ENCODE data around the gene FAM32A. TPM values are rescaled to one million over a fixed set of nuclear protein-coding genes. Genes with fewer than 3 reads are reported as not detected.

Gene FAM32A
- total RNA-seq, 2 donors from 2014 or later: 71.8 to 80.1 TPM

DNA sequence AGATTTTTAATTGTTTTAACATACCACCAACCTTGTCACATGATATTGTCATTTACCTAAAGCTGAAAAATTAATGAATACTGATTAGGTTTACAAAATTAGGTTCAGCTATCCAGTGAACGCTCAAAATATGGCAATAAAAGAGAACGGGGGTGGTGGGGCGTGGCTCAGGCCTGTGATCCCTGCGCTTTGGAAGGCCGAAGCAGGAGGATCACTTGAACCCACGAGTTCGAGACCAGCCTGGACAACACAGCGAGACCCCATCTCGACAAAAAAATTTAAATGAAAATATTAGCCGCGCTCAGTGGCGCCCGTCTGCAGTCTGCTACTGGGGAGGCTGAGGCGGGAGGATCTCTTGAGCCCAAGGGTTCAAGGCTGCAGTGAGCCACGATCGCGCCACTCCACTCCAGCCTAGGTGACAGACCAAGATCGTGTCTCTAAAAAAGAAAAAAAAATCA lies 516 bp upstream of the FAM32A start:
- Mint-ChIP-seq H3K27ac (no peak overlapping the region), H3K27me3 (ENCODE audit: insufficient read depth) (peaks cover 13% of the 10 kb centered on the region), H3K36me3 (ENCODE audit: low read depth) (peaks cover 25% of the 10 kb centered on the region), H3K4me3 (peak overlapping the region; percentile 100), H3K9me3 (peaks cover 2% of the 10 kb centered on the region), H3K4me1 (peaks cover 5% of the 10 kb centered on the region)
- Histone ChIP-seq H3K9ac (ENCODE audit: extremely low read depth, low read length, poor library complexity, severe bottlenecking) (no peak overlapping the region), H3K36me3 (ENCODE audit: control insufficient read depth, insufficient read depth, low read length) (peaks cover 17% of the 10 kb centered on the region), H3K4me1 (ENCODE audit: control insufficient read depth, insufficient read depth, low read length) (no peaks in the 10 kb centered on the region), H3K27me3 (ENCODE audit: control insufficient read depth, insufficient read depth, low read length, poor library complexity, severe bottlenecking) (no peaks in the 10 kb centered on the region), H3K27ac (ENCODE audit: low read depth, low read length) (no peak overlapping the region), H3K9me3 (ENCODE audit: control insufficient read depth, low read length) (no peaks in the 10 kb centered on the region), H3K4me3 (ENCODE audit: low read length) (peak overlapping the region; percentile 95)
- WGBS, 2 experiments (ENCODE audit: insufficient coverage in 1 of 2, insufficient read length in 1 of 2): 74 to 75% methylated on average over 15 to 18 of the region's 18 CpGs
- TF ChIP-seq, protein P1, sequence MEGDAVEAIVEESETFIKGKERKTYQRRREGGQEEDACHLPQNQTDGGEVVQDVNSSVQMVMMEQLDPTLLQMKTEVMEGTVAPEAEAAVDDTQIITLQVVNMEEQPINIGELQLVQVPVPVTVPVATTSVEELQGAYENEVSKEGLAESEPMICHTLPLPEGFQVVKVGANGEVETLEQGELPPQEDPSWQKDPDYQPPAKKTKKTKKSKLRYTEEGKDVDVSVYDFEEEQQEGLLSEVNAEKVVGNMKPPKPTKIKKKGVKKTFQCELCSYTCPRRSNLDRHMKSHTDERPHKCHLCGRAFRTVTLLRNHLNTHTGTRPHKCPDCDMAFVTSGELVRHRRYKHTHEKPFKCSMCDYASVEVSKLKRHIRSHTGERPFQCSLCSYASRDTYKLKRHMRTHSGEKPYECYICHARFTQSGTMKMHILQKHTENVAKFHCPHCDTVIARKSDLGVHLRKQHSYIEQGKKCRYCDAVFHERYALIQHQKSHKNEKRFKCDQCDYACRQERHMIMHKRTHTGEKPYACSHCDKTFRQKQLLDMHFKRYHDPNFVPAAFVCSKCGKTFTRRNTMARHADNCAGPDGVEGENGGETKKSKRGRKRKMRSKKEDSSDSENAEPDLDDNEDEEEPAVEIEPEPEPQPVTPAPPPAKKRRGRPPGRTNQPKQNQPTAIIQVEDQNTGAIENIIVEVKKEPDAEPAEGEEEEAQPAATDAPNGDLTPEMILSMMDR (conservative IDR thresholded peaks at IDR 0.05): no peak
- DNase-seq: no peak

DNA sequence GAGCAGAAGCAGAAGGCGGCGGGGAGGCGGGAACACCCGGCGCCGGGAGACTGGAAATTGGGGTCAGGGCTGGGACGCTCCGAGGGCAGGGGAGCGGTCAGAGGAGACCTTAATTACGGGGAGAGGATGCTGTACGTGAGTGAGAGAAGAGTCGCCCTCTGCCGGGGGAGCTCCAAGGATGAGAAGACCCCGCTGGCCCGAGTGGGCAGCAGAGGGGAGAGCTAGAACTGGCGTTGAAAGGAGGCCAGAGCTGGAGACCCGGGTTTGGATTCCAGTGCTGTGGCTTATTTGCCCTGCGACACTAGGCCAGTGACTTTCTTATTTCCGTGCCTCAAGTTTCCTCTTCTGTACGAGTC lies 536 bp downstream of the FAM32A start:
- Histone ChIP-seq H3K4me1 (ENCODE audit: control insufficient read depth, insufficient read depth, low read length) (no peaks in the 10 kb centered on the region), H3K9me3 (ENCODE audit: control insufficient read depth, low read length) (no peaks in the 10 kb centered on the region), H3K27ac (ENCODE audit: low read depth, low read length) (peak overlapping the region; percentile 50), H3K9ac (ENCODE audit: extremely low read depth, low read length, poor library complexity, severe bottlenecking) (peak overlapping the region; percentile 82), H3K27me3 (ENCODE audit: control insufficient read depth, insufficient read depth, low read length, poor library complexity, severe bottlenecking) (no peaks in the 10 kb centered on the region), H3K4me3 (ENCODE audit: low read length) (peak overlapping the region; percentile 95), H3K36me3 (ENCODE audit: control insufficient read depth, insufficient read depth, low read length) (peaks cover 26% of the 10 kb centered on the region)
- TF ChIP-seq, protein P1 (conservative IDR thresholded peaks at IDR 0.05): peak; percentile 79
- Mint-ChIP-seq H3K9me3 (peaks cover 2% of the 10 kb centered on the region), H3K4me1 (peaks cover 5% of the 10 kb centered on the region), H3K27me3 (ENCODE audit: insufficient read depth) (peaks cover 10% of the 10 kb centered on the region), H3K27ac (peak overlapping the region; percentile 98), H3K4me3 (peak overlapping the region; percentile 100), H3K36me3 (ENCODE audit: low read depth) (peaks cover 35% of the 10 kb centered on the region)
- WGBS, 2 experiments (ENCODE audit: insufficient coverage in 1 of 2, insufficient read length in 1 of 2): 1 to 4% methylated on average over 16 to 20 of the region's 20 CpGs
- DNase-seq: peak; percentile 87

DNA sequence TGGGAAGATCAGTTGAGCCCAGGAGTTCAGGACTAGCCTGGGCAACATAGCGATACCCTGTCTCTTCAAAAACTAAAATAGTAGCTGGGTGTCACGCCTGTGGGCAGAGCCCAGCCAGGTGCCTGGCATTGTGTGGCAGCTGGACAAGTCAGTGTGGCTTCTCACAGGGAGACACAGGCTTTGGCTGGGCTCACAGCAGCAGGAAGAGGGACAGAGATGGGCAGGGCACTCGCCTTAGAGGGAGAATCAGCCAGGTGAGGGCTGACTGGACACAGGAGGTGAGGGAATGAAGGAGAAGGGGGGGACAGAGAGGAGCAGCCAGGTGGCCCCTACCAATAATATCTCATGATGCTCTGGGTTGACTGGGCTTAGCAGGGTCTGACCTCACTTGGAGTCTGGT lies 3.3 kb downstream of the FAM32A start:
- H3K27me3 Mint-ChIP-seq (ENCODE audit: insufficient read depth): peaks cover 5% of the 10 kb centered on the region
- no peaks in the 10 kb centered on the region for H3K27me3 ChIP-seq (ENCODE audit: control insufficient read depth, insufficient read depth, low read length, poor library complexity, severe bottlenecking)

More for the DNA sequence above, 3.3 kb downstream of the FAM32A start:
- no peak overlapping the region for H3K9ac ChIP-seq (ENCODE audit: extremely low read depth, low read length, poor library complexity, severe bottlenecking)
- no peak overlapping the region for H3K27ac ChIP-seq (ENCODE audit: low read depth, low read length)
- H3K9me3 ChIP-seq (ENCODE audit: control insufficient read depth, low read length): no peaks in the 10 kb centered on the region
- no peak for DNase-seq
- 93% methylated on average over 2 to 3 of the region's 3 CpGs for WGBS, 2 experiments (ENCODE audit: insufficient coverage in 1 of 2, insufficient read length in 1 of 2)
- H3K4me3 Mint-ChIP-seq: no peak overlapping the region
- no peaks in the 10 kb centered on the region for H3K4me1 ChIP-seq (ENCODE audit: control insufficient read depth, insufficient read depth, low read length)
- H3K27ac Mint-ChIP-seq: no peak overlapping the region
- H3K4me3 ChIP-seq (ENCODE audit: low read length): no peak overlapping the region
- H3K36me3 Mint-ChIP-seq (ENCODE audit: low read depth): peaks cover 51% of the 10 kb centered on the region
- TF ChIP-seq, protein P1 (conservative IDR thresholded peaks at IDR 0.05): no peak
- H3K9me3 Mint-ChIP-seq: peaks cover 2% of the 10 kb centered on the region
- H3K4me1 Mint-ChIP-seq: peaks cover 5% of the 10 kb centered on the region
- H3K36me3 ChIP-seq (ENCODE audit: control insufficient read depth, insufficient read depth, low read length): peaks cover 43% of the 10 kb centered on the region
